ENCODE results near the gene TTLL5. TPM values are rescaled to one million over a fixed set of nuclear protein-coding genes. Genes with fewer than 3 reads are reported as not detected.

TTLL5 gene
- total RNA-seq, 4 donors from 2014 or later, result 36.3 to 61.8 (median 36.7) TPM

DNA sequence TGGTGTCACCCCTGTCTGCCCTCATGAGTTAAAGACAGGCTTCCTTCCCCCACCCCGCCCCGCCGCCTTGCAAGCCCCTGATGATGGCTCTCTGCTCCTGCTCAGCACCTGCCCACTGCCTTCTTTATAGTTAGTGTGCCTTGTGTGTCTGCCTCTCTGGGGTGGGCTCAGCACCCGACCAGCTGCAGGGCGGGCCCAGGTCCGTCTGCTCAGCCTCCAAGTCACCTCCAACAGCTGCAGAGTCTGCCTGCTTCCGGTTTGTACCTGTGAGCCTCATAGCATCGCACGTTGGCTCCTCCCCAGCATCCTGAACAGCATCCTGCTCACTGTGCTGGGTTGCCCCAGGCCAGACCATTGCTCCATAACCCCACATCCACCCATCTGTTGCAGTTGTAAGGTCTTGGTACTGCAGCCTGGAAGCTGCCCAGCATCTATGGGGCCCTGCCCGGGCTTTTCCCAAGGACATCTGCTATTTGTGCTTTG, 317.2 kb downstream of the TTLL5 start:
- TF ChIP-seq EP300 (IDR thresholded peaks at IDR 0.05) (no peak), POLR2A (IDR thresholded peaks at IDR 0.05) (no peak)
- H3K4me1 ChIP-seq, result peaks cover 0 to 58% (median 20%) of the 10 kb centered on the region in 4 donors
- H3K9me3 ChIP-seq, result no peaks in the 10 kb centered on the region
- H3K4me3 ChIP-seq, result no peak overlapping the region
- 69 to 82% methylated on average over 8 to 10 of the region's 10 CpGs for WGBS, 2 donors
- no peaks in the 10 kb centered on the region for H3K36me3 ChIP-seq
- H3K27me3 ChIP-seq, result no peaks in the 10 kb centered on the region
- H3K27ac ChIP-seq, result peak overlapping the region in 1 of 4 donors; percentile 93
- DNase-seq (ENCODE audit: low spot score in 2 of 2), result no peak

DNA sequence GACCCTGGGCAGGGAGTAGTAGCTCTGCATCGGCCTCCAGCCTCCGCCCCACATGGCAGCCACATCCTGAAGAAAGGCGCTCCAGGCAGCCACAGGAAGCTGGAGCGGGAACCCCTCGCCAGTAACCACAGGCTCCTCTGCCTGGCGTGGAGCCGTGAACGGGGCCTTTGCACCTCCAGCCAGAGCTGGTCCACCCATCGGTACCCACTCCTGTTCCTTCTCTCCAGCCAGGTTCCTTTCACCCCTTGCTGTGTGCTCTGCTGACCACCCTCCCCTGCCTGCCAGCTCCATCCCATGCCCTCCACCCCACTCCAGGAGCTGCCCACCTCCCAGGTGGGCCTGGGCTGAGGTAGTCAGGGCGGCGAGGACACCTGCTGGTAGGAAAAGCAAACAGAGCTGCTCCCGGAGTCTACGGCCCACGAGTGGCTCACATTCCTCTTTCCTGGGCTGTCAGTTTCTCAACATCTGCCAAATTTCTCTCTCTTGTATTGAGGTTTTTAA, 318.1 kb downstream of the TTLL5 start:
- no peaks in the 10 kb centered on the region for H3K27me3 ChIP-seq
- H3K9me3 ChIP-seq, result no peaks in the 10 kb centered on the region
- H3K4me3 ChIP-seq, result peak overlapping the region in 2 of 4 donors; percentile 2 to 80
- peak in 1 of 2 donors; percentile 24 for DNase-seq (ENCODE audit: low spot score in 2 of 2)
- TF ChIP-seq CTCF (IDR thresholded peaks at IDR 0.05) (peak; percentile 17 to 68 (median 42)), EP300 (IDR thresholded peaks at IDR 0.05) (no peak)
- H3K27ac ChIP-seq, result peak overlapping the region in 2 of 4 donors; percentile 93 to 95
- H3K36me3 ChIP-seq, result no peaks in the 10 kb centered on the region
- H3K4me1 ChIP-seq, result peaks cover 0 to 59% (median 20%) of the 10 kb centered on the region in 4 donors
- WGBS, 2 donors, result 38 to 60% methylated on average over 14 of the region's 14 CpGs

DNA sequence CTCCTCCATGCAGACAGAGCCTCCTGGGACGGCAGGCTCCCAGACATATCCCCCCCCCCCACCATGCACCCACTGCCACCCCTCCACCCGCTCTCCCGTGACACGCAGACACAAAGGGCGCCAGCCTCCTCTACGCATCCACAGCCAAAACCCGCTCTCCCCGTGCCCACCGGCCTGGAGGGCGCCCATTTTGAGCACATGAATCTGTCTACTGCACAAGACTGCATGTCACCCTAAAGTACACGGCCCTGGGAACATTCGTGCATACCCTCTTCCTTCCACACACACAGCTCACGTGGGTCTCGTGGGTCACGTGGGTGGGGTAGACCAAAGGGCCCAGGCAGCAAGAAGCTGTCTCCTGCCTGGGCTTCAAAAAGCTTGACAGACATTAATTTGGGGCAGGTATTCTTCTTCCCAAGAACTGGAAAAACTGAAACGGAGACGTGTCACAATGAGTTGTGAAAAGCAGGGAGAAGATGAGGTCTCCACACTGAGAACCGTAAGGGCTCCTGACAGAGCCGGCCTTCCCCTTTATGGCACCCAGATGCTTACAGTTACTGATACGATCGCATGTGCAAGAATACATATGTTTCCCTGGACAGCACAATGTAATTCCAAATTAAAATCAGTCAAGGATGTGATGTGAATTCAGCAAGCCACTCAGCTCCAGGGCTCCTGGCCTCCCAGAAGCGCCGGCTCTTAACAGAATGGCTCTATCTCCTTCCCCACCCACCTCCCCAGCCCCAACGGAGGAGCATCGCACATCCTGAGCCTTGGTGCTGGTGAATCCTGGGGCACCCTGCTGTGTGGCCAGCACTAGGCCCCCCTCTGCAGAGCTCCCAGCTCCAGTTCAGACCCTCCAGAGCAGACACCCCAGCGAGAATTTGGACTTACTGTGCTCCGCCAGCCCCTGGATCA, 318.9 kb downstream of the TTLL5 start:
- peak in 1 of 2 donors; percentile 15 for DNase-seq (ENCODE audit: low spot score in 2 of 2)
- H3K9me3 ChIP-seq, result no peaks in the 10 kb centered on the region
- peaks cover 0 to 59% (median 20%) of the 10 kb centered on the region in 4 donors for H3K4me1 ChIP-seq
- H3K36me3 ChIP-seq, result no peaks in the 10 kb centered on the region
- TF ChIP-seq CTCF (IDR thresholded peaks at IDR 0.05) (no peak), POLR2A (IDR thresholded peaks at IDR 0.05) (no peak), EP300 (IDR thresholded peaks at IDR 0.05) (no peak)
- H3K27me3 ChIP-seq, result no peaks in the 10 kb centered on the region
- H3K4me3 ChIP-seq, result peak overlapping the region in 2 of 4 donors; percentile 2 to 80
- H3K27ac ChIP-seq, result peak overlapping the region in 3 of 4 donors; percentile 46 to 95 (median 93)
- WGBS, 2 donors, result 63 to 71% methylated on average over 26 to 27 of the region's 27 CpGs

GRCh38 chr14:75980856-75981255, 319.8 kb downstream of the TTLL5 start:
- H3K4me3 ChIP-seq, result peak overlapping the region in 3 of 4 donors; percentile 63 to 97 (median 80)
- no peak for DNase-seq (ENCODE audit: low spot score in 2 of 2)
- H3K9me3 ChIP-seq, result no peaks in the 10 kb centered on the region
- TF ChIP-seq CTCF (IDR thresholded peaks at IDR 0.05) (no peak), POLR2A (IDR thresholded peaks at IDR 0.05) (no peak), EP300 (IDR thresholded peaks at IDR 0.05) (no peak)
- H3K27ac ChIP-seq, result peak overlapping the region; percentile 93 to 95 (median 94)
- H3K27me3 ChIP-seq, result no peaks in the 10 kb centered on the region
- H3K36me3 ChIP-seq, result no peaks in the 10 kb centered on the region
- 56 to 69% methylated on average over 8 of the region's 8 CpGs for WGBS, 2 donors
- H3K4me1 ChIP-seq, result peaks cover 0 to 63% (median 22%) of the 10 kb centered on the region in 4 donors

GRCh38 chr14:75981426-75982265, 320.6 kb downstream of the TTLL5 start, which contains the start of gene TGFB3:
Gene TGFB3, minus strand, starts transcription at chr14:75981995. Its CDS starts 1,102 bp downstream, at chr14:75980893.
- peak; percentile 50 to 73 for DNase-seq (ENCODE audit: low spot score in 2 of 2)
- Histone ChIP-seq H3K27ac (peak within 1 kb of the TSS; percentile 93 to 95 (median 94)), H3K9me3 (no peaks in the 10 kb centered on the region), H3K36me3 (no peaks in the 10 kb centered on the region), H3K4me1 (peaks cover 0 to 67% (median 21%) of the 10 kb centered on the region in 4 donors), H3K4me3 (peak within 1 kb of the TSS; percentile 63 to 97 (median 78)), H3K27me3 (no peaks in the 10 kb centered on the region)
- 1% methylated on average over 26 of the region's 26 CpGs for WGBS, 2 donors
- TF ChIP-seq EP300 (IDR thresholded peaks at IDR 0.05), result peak in 1 of 2 donors; percentile 88
- TF ChIP-seq POLR2A (IDR thresholded peaks at IDR 0.05), result peak; percentile 49 to 72
- peak in 1 of 5 experiments; percentile 3 for TF ChIP-seq CTCF (IDR thresholded peaks at IDR 0.05)

All from tibial nerve (tissue), 4 donors.